GM23338 (cell line): ENCODE measurements around the gene STK24. TPM values are rescaled to one million over a fixed set of nuclear protein-coding genes. Genes with fewer than 3 reads are reported as not detected.
A peak's percentile ranks its signal among the peaks of the same experiment; 100 is the strongest.

Experiments
- ATAC-seq: fragments of 200-7000 bp; cut with Tn5 transposase; 3 replicates; pipeline ENCODE4 v1.9.1; 2020
- DNase-seq: peaks from one replicate; pipeline ENCODE4 v3.0.0-alpha.2; 2015; ENCODE audit warnings: low spot score
- H2AFZ ChIP-seq: fragments of 200-600 bp; sonication (generic); 2 replicates; pipeline ENCODE4 v1.8.0; 2016; ENCODE audit warnings: antibody characterized with exemption, mild to moderate bottlenecking, moderate library complexity
- H3F3A ChIP-seq: fragments of 200-600 bp; sonication (generic); replicated peaks from 2 replicates; pipeline ENCODE4 v1.8.0; 2017; ENCODE audit warnings: antibody characterized with exemption, mixed run types, low read depth
- H3K27ac ChIP-seq: fragments of 200-600 bp; sonication (generic); 2 replicates; pipeline ENCODE4 v1.6.1; 2016; ENCODE audit warnings: low read depth
- H3K27me3 ChIP-seq: fragments of 200-600 bp; sonication (generic); 2 replicates; pipeline ENCODE4 v1.8.0; 2016; ENCODE audit warnings: mild to moderate bottlenecking, mixed run types, moderate library complexity; ENCODE audit not compliant: insufficient read depth
- H3K36me3 ChIP-seq: fragments of 200-600 bp; sonication (generic); 2 replicates; pipeline ENCODE4 v1.8.0; 2016; ENCODE audit warnings: mild to moderate bottlenecking; ENCODE audit not compliant: insufficient read depth
- H3K4me1 ChIP-seq: fragments of 200-600 bp; sonication (generic); 2 replicates; pipeline ENCODE4 v1.8.0; 2016; ENCODE audit warnings: mild to moderate bottlenecking, moderate library complexity; ENCODE audit not compliant: insufficient read depth
- H3K4me2 ChIP-seq: fragments of 200-600 bp; sonication (generic); 2 replicates; pipeline ENCODE4 v1.7.1; 2017; ENCODE audit warnings: mixed run types
- H3K4me3 ChIP-seq: fragments of 200-600 bp; sonication (generic); 2 replicates; pipeline ENCODE4 v1.6.1; 2016; ENCODE audit warnings: mixed run types
- H3K79me2 ChIP-seq: fragments of 200-600 bp; sonication (generic); replicated peaks from 2 replicates; pipeline ENCODE4 v1.8.0; 2017; ENCODE audit warnings: mild to moderate bottlenecking; ENCODE audit not compliant: insufficient read depth
- H3K9me2 ChIP-seq: fragments of 200-600 bp; sonication (generic); 2 replicates; pipeline ENCODE4 v1.8.0; 2017; ENCODE audit not compliant: insufficient read depth
- H4K20me1 ChIP-seq: fragments of 200-600 bp; sonication (generic); replicated peaks from 2 replicates; pipeline ENCODE4 v1.8.0; 2017; ENCODE audit warnings: mild to moderate bottlenecking; ENCODE audit not compliant: insufficient read depth
- H3K27ac Mint-ChIP-seq: 2 replicates; pipeline ENCODE4 v1.8.0; 2020; ENCODE audit warnings: inconsistent platforms, mild to moderate bottlenecking, moderate library complexity, mixed read lengths
- H3K27me3 Mint-ChIP-seq: 3 replicates; pipeline ENCODE4 v1.8.0; 2022; ENCODE audit warnings: low read depth, mild to moderate bottlenecking, moderate library complexity, mixed read lengths, inconsistent platforms; ENCODE audit not compliant: insufficient read depth, poor library complexity
- H3K36me3 Mint-ChIP-seq: 3 replicates; pipeline ENCODE4 v1.8.0; 2021; ENCODE audit warnings: low read depth, mild to moderate bottlenecking, inconsistent platforms, moderate library complexity, mixed read lengths
- H3K4me1 Mint-ChIP-seq: 3 replicates; pipeline ENCODE4 v1.8.0; 2020; ENCODE audit warnings: mild to moderate bottlenecking, inconsistent platforms, mixed read lengths
- H3K4me3 Mint-ChIP-seq: 3 replicates; pipeline ENCODE4 v1.8.0; 2021; ENCODE audit warnings: moderate library complexity, mild to moderate bottlenecking, inconsistent platforms, mixed read lengths
- H3K9me3 Mint-ChIP-seq: 3 replicates; pipeline ENCODE4 v1.8.0; 2020; ENCODE audit warnings: moderate library complexity, mild to moderate bottlenecking, inconsistent platforms, mixed read lengths
- CREB1 ChIP-seq: fragments of 250-450 bp; sonication (Bioruptor Pico); IDR thresholded peaks from 2 replicates; pipeline ENCODE4 v1.5.0; 2020; ENCODE audit warnings: low read depth, mild to moderate bottlenecking, moderate library complexity
- CTCF ChIP-seq, 2 experiments: fragments of 200-600 bp in 1 of 2; sonication (generic) in 1 of 2; conservative IDR thresholded peaks; 2 replicates each; pipeline versions ENCODE4 v1.5.1 to v1.6.1; 2016 to 2017; ENCODE audit warnings: antibody characterized with exemption in 2 of 2, low read depth in 2 of 2, mild to moderate bottlenecking in 2 of 2, moderate library complexity in 1 of 2
- POLR2AphosphoS5 ChIP-seq: IDR thresholded peaks from 2 replicates; pipeline ENCODE4 v1.6.1; 2016; ENCODE audit warnings: antibody characterized with exemption, low read depth
- ZNF114 ChIP-seq: fragments of 250-450 bp; sonication (Bioruptor Pico); IDR thresholded peaks from 2 replicates; pipeline ENCODE4 v1.5.0; 2020; ENCODE audit warnings: mild to moderate bottlenecking, moderate library complexity
- polyA plus RNA-seq: library from polyadenylated mRNA; unstranded; fragments of >200 nt; fragmentation: Nextera tagmentation; extraction: Ambion mirVana; gene quantifications from 2 replicates; pipeline ENCODE4 v1.2.1, GENCODE V29; 2016
- total RNA-seq: library from RNA; depleted of rRNA; stranded (reverse); fragments of >200 nt; shearing (Covaris generic); gene quantifications from 2 replicates; pipeline ENCODE4 v1.2.3, GENCODE V29; 2014
- TF ChIP-seq, protein P1 (sequence below): fragments of 250-450 bp; sonication (Bioruptor Pico); IDR thresholded peaks from 2 replicates; pipeline ENCODE4 v1.5.0; 2020; ENCODE audit warnings: mild to moderate bottlenecking, moderate library complexity
- TF ChIP-seq, protein P2 (sequence below): IDR thresholded peaks from one replicate; pipeline ENCODE4 v1.6.1; 2018; ENCODE audit warnings: antibody characterized with exemption; ENCODE audit not compliant: unreplicated experiment

Gene STK24
- total and polyA plus RNA-seq, 2 experiments from 2014 or later, result 56.5 to 144 TPM

DNA sequence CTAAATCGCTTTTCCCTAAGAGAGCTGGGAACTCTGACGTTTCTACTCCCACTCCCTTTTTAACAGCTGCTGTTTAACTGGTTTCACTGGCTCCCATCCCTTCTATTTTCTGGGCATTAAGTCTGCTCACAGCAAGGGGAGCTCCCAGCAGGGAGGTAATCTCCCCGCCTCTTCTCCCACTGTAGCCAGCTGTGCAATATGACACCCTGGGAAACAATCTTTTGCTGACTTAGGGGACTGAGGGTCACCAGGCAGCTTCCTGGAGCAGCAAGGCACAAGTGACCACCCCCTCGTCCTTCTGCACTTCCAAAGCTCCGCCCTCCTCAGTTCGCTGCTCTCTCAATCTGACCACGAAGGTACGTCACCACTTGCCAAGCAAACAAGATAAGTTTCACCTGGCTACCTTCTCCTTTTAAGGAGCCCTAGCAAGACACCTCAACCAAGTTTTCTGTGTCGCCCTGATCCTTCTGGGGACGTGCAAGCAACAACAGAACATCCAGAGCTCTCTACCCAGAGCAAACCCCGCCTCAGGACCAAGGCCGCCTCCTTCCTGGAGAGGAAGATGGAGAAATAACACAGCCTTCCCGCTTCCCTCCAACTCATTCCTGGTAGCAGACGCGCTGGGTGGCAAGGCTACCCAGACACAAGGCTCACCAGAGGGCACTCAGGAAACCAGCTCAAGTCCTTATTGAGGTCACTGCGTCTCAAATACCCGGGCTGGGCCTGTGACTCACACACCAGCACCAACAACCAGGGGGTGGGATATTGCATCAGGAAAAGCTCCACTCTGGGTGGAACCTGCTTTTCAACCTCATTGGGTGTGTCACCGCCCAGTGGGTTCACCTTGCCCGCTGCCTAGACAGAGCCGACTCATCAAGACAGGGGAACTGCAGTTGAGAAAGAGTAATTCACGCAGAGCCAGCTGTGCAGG lies 92.4 kb downstream of the STK24 start:
- Mint-ChIP-seq H3K4me1 (peaks cover 88% of the 10 kb centered on the region), H3K27ac (peak overlapping the region; percentile 95), H3K9me3 (no peaks in the 10 kb centered on the region), H3K27me3 (peaks cover 11% of the 10 kb centered on the region), H3K4me3 (peak overlapping the region; percentile 54), H3K36me3 (peaks cover 9% of the 10 kb centered on the region; the same call in 2 of the 3 replicates)
- Histone ChIP-seq H3F3A (peaks cover 8% of the 10 kb centered on the region; the same call in 1 of the 2 replicates), H3K79me2 (peaks cover 99% of the 10 kb centered on the region), H3K9me2 (no peaks in the 10 kb centered on the region), H3K27ac (peak overlapping the region; percentile 92), H3K4me2 (peak overlapping the region; percentile 67), H4K20me1 (peaks cover 73% of the 10 kb centered on the region), H3K4me3 (peak overlapping the region; percentile 25), H3K36me3 (peaks cover 3% of the 10 kb centered on the region; the same call in 1 of the 2 replicates), H3K4me1 (peaks cover 81% of the 10 kb centered on the region), H3K27me3 (no peaks in the 10 kb centered on the region), H2AFZ (no peak overlapping the region)
- ATAC-seq (peak; percentile 69), DNase-seq (peak; percentile 91)
- no peak for TF ChIP-seq ZNF114 (CRISPR knock-in tag)
- TF ChIP-seq POLR2AphosphoS5, result 0 out of 2 replicates have a peak, but pooled peaks have one; percentile 17
- no peak for TF ChIP-seq CTCF (conservative IDR thresholded peaks at IDR 0.05; ENCODE audit: low read depth in 2 of 2)

DNA sequence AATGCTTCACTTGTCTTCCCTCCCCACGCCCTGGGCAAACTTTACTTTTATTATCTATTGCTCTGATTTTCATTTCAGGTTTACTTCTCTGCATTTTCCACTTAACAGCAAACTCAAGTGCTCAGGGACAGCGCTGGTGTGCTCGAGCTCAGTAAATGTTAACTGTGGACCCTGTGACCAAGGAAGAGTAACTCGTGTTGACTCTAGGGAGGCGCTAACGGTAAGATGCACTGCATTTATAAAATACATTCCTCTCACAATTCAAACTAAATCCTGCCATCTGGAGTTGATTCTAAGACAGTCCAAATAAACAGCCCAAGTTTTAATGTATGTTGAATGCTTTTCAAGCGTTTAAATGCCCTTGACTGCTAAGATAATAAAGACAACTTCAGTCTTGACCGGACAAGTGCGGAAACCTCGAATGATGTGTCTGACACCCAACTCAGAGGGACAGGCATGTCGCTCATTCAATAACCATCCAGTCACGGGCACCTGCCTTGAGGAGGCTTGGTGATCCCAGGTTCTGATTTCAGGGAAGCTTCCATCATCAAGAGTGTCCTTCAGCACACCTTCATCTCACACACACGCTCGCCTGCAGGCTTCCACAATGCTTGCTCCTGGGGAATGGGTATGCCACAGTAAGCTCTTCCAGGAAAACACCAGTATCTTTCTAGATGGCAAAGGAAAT lies 93.2 kb downstream of the STK24 start:
- peak overlapping the region; percentile 25; the same call in 1 of the 2 replicates for H3K4me3 ChIP-seq
- TF ChIP-seq CREB1, result no peak
- TF ChIP-seq, protein P1, sequence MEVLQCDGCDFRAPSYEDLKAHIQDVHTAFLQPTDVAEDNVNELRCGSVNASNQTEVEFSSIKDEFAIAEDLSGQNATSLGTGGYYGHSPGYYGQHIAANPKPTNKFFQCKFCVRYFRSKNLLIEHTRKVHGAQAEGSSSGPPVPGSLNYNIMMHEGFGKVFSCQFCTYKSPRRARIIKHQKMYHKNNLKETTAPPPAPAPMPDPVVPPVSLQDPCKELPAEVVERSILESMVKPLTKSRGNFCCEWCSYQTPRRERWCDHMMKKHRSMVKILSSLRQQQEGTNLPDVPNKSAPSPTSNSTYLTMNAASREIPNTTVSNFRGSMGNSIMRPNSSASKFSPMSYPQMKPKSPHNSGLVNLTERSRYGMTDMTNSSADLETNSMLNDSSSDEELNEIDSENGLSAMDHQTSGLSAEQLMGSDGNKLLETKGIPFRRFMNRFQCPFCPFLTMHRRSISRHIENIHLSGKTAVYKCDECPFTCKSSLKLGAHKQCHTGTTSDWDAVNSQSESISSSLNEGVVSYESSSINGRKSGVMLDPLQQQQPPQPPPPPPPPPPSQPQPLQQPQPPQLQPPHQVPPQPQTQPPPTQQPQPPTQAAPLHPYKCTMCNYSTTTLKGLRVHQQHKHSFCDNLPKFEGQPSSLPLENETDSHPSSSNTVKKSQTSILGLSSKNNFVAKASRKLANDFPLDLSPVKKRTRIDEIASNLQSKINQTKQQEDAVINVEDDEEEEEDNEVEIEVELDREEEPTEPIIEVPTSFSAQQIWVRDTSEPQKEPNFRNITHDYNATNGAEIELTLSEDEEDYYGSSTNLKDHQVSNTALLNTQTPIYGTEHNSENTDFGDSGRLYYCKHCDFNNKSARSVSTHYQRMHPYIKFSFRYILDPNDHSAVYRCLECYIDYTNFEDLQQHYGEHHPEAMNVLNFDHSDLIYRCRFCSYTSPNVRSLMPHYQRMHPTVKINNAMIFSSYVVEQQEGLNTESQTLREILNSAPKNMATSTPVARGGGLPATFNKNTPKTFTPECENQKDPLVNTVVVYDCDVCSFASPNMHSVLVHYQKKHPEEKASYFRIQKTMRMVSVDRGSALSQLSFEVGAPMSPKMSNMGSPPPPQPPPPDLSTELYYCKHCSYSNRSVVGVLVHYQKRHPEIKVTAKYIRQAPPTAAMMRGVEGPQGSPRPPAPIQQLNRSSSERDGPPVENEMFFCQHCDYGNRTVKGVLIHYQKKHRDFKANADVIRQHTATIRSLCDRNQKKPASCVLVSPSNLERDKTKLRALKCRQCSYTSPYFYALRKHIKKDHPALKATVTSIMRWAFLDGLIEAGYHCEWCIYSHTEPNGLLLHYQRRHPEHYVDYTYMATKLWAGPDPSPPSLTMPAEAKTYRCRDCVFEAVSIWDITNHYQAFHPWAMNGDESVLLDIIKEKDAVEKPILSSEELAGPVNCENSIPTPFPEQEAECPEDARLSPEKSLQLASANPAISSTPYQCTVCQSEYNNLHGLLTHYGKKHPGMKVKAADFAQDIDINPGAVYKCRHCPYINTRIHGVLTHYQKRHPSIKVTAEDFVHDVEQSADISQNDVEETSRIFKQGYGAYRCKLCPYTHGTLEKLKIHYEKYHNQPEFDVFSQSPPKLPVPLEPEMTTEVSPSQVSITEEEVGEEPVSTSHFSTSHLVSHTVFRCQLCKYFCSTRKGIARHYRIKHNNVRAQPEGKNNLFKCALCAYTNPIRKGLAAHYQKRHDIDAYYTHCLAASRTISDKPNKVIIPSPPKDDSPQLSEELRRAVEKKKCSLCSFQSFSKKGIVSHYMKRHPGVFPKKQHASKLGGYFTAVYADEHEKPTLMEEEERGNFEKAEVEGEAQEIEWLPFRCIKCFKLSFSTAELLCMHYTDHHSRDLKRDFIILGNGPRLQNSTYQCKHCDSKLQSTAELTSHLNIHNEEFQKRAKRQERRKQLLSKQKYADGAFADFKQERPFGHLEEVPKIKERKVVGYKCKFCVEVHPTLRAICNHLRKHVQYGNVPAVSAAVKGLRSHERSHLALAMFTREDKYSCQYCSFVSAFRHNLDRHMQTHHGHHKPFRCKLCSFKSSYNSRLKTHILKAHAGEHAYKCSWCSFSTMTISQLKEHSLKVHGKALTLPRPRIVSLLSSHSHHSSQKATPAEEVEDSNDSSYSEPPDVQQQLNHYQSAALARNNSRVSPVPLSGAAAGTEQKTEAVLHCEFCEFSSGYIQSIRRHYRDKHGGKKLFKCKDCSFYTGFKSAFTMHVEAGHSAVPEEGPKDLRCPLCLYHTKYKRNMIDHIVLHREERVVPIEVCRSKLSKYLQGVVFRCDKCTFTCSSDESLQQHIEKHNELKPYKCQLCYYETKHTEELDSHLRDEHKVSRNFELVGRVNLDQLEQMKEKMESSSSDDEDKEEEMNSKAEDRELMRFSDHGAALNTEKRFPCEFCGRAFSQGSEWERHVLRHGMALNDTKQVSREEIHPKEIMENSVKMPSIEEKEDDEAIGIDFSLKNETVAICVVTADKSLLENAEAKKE (CRISPR knock-in tag), result no peak
- TF ChIP-seq, protein P2, sequence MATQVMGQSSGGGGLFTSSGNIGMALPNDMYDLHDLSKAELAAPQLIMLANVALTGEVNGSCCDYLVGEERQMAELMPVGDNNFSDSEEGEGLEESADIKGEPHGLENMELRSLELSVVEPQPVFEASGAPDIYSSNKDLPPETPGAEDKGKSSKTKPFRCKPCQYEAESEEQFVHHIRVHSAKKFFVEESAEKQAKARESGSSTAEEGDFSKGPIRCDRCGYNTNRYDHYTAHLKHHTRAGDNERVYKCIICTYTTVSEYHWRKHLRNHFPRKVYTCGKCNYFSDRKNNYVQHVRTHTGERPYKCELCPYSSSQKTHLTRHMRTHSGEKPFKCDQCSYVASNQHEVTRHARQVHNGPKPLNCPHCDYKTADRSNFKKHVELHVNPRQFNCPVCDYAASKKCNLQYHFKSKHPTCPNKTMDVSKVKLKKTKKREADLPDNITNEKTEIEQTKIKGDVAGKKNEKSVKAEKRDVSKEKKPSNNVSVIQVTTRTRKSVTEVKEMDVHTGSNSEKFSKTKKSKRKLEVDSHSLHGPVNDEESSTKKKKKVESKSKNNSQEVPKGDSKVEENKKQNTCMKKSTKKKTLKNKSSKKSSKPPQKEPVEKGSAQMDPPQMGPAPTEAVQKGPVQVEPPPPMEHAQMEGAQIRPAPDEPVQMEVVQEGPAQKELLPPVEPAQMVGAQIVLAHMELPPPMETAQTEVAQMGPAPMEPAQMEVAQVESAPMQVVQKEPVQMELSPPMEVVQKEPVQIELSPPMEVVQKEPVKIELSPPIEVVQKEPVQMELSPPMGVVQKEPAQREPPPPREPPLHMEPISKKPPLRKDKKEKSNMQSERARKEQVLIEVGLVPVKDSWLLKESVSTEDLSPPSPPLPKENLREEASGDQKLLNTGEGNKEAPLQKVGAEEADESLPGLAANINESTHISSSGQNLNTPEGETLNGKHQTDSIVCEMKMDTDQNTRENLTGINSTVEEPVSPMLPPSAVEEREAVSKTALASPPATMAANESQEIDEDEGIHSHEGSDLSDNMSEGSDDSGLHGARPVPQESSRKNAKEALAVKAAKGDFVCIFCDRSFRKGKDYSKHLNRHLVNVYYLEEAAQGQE, result no peak
- no peak for TF ChIP-seq POLR2AphosphoS5

More for the DNA sequence above, 93.2 kb downstream of the STK24 start:
- Mint-ChIP-seq H3K4me3 (peak overlapping the region; percentile 54; the same call in 2 of the 3 replicates), H3K27ac (peak overlapping the region; percentile 95; the same call in 1 of the 2 replicates), H3K27me3 (peaks cover 9% of the 10 kb centered on the region), H3K4me1 (peaks cover 88% of the 10 kb centered on the region), H3K9me3 (no peaks in the 10 kb centered on the region), H3K36me3 (peaks cover 9% of the 10 kb centered on the region; the same call in 2 of the 3 replicates)
- Histone ChIP-seq H3F3A (peaks cover 8% of the 10 kb centered on the region; the same call in 1 of the 2 replicates), H2AFZ (no peak overlapping the region), H3K27ac (peak overlapping the region; percentile 82), H3K4me2 (peak overlapping the region; percentile 67), H3K27me3 (no peaks in the 10 kb centered on the region), H3K79me2 (peaks cover 99% of the 10 kb centered on the region), H3K36me3 (peaks cover 3% of the 10 kb centered on the region; the same call in 1 of the 2 replicates), H3K9me2 (no peaks in the 10 kb centered on the region), H4K20me1 (peaks cover 72% of the 10 kb centered on the region), H3K4me1 (peaks cover 81% of the 10 kb centered on the region)
- ATAC-seq, result no peak
- DNase-seq, result no peak
